Measurements from ENCODE around the gene DOCK11. TPM values are rescaled to one million over a fixed set of nuclear protein-coding genes. Genes with fewer than 3 reads are reported as not detected.

Gene DOCK11
- total and polyA plus RNA-seq, 9 donors: 16.1 to 35.5 (median 21.9) TPM

DNA sequence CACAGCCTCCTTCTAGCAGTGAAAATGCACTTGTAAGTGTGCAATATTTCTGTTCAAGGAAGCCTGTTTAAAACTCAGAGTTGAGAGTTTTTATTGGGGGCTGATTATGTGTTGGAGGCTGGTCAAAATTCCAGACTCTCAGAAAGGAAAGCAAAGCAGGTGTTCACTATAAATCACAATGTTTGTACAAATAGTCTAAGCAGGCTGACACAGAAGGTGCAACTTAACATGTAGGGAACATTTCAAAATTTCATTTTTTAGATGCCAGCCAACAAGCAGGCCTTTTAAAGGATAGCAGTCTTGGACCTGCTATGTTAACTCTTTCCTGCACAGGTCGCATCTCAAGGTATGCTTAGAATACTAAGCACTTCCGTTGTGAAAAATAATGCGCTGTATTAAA lies 119.5 kb downstream of the DOCK11 start:
- H3K9me3 ChIP-seq (replicated peaks; ENCODE audit: control insufficient read depth, low read depth, low read length): no peaks in the 10 kb centered on the region

DNA sequence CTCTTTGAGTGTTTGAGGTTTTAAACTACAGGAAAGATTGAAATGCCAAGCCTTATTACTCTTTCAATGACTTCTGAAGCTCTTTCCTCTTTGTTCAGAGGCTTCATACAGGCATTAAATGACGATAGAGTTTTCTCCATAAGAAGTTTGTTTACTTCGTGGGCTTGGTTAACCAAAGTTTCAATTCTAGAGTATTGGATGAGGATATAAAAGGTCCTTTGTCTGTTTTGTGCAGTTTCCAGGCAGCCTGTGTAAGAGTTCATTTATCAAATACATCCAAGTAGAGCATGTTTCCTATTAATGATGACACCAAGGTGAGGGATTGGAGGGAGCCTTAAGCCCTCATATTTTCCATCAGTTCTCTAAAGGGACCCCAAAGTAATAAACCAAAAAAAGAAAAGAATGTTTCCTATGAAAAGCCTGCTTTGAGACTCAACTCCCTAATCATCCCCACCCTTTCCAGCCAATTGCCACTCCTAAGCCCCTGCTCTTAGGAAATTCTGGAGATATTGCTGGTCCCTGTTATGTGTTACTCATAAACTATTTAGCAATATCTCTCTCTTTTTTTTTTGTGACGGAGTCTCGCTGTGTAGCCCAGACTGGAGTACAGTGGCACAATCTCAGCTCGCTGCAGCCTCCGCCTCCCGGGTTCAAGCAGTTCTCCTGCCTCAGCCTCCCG lies 125.6 kb downstream of the DOCK11 start:
- WGBS (ENCODE audit: insufficient coverage): 84% methylated on average over 5 of the region's 8 CpGs
- Histone ChIP-seq H3K4me1 (ENCODE audit: control insufficient read depth, insufficient read depth, low read length) (no peaks in the 10 kb centered on the region), H3K36me3 (ENCODE audit: control insufficient read depth, insufficient read depth, low read length) (no peaks in the 10 kb centered on the region), H3K27ac (ENCODE audit: low read length) (peak overlapping the region; percentile 2), H3K27me3 (ENCODE audit: control insufficient read depth, insufficient read depth, low read length) (peaks cover 5% of the 10 kb centered on the region), H3K4me3 (ENCODE audit: low read length) (no peak overlapping the region), H3K9me3 (replicated peaks; ENCODE audit: control insufficient read depth, low read depth, low read length) (no peaks in the 10 kb centered on the region)
- peak; percentile 57 for DNase-seq

More for the DNA sequence above, 119.5 kb downstream of the DOCK11 start:
- Histone ChIP-seq H3K4me1 (ENCODE audit: control insufficient read depth, insufficient read depth, low read length) (peaks cover 2% of the 10 kb centered on the region), H3K27me3 (ENCODE audit: control insufficient read depth, insufficient read depth, low read length) (no peaks in the 10 kb centered on the region), H3K4me3 (ENCODE audit: low read length) (no peak overlapping the region), H3K27ac (ENCODE audit: low read length) (no peak overlapping the region), H3K36me3 (ENCODE audit: control insufficient read depth, insufficient read depth, low read length) (peaks cover 2% of the 10 kb centered on the region)
- 60% methylated on average over 1 of the region's 3 CpGs for WGBS (ENCODE audit: insufficient coverage)
- DNase-seq: no peak

DNA sequence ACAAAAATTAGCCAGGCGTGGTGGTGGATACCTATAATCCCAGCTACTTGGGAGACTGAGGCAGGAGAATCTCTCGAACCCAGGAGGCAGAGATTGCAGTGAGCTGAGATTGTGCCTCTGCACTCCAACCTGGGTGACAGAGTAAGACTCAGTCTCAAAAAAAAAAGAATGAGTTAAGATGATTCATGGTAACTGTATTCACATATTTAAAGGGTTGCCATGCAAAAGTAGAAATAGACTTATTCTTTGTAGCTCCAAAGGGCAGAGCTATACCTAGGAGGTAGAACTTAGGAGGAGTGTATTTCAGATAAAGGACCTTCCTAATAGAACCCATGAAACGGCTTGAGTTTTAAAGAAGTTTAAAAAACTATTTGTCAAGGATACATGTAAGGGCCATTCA lies 127.4 kb downstream of the DOCK11 start:
- Histone ChIP-seq H3K36me3 (ENCODE audit: control insufficient read depth, insufficient read depth, low read length) (peaks cover 4% of the 10 kb centered on the region), H3K27me3 (ENCODE audit: control insufficient read depth, insufficient read depth, low read length) (peaks cover 5% of the 10 kb centered on the region), H3K4me1 (ENCODE audit: control insufficient read depth, insufficient read depth, low read length) (no peaks in the 10 kb centered on the region), H3K27ac (ENCODE audit: low read length) (no peak overlapping the region), H3K4me3 (ENCODE audit: low read length) (no peak overlapping the region), H3K9me3 (replicated peaks; ENCODE audit: control insufficient read depth, low read depth, low read length) (no peaks in the 10 kb centered on the region)
- 75% methylated on average over 1 of the region's 3 CpGs for WGBS (ENCODE audit: insufficient coverage)
- DNase-seq: no peak

DNA sequence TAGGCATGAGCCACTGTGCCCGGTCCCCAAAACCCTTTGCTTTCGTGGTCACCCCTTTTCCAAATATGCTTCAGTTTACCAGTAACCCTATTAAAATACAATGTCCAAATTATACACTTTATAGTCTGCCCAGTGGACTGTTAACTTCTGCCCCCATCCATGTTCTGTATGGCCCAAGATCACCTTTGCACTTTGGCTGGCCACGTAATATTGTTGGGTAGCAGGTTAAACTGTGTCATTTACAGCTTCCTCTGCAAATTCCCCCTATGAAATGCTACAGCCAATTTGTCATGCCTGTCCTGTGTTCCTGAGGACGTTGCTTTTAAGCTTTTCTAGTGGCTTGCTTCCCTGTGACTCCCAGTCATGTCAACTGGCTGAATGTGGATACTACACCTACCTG lies 130.7 kb downstream of the DOCK11 start:
- Histone ChIP-seq H3K4me1 (ENCODE audit: control insufficient read depth, insufficient read depth, low read length) (no peaks in the 10 kb centered on the region), H3K27me3 (ENCODE audit: control insufficient read depth, insufficient read depth, low read length) (peaks cover 6% of the 10 kb centered on the region), H3K36me3 (ENCODE audit: control insufficient read depth, insufficient read depth, low read length) (peaks cover 4% of the 10 kb centered on the region), H3K4me3 (ENCODE audit: low read length) (no peak overlapping the region), H3K9me3 (replicated peaks; ENCODE audit: control insufficient read depth, low read depth, low read length) (no peaks in the 10 kb centered on the region), H3K27ac (ENCODE audit: low read length) (no peak overlapping the region)
- 69% methylated on average over 3 of the region's 4 CpGs for WGBS (ENCODE audit: insufficient coverage)
- DNase-seq: no peak

DNA sequence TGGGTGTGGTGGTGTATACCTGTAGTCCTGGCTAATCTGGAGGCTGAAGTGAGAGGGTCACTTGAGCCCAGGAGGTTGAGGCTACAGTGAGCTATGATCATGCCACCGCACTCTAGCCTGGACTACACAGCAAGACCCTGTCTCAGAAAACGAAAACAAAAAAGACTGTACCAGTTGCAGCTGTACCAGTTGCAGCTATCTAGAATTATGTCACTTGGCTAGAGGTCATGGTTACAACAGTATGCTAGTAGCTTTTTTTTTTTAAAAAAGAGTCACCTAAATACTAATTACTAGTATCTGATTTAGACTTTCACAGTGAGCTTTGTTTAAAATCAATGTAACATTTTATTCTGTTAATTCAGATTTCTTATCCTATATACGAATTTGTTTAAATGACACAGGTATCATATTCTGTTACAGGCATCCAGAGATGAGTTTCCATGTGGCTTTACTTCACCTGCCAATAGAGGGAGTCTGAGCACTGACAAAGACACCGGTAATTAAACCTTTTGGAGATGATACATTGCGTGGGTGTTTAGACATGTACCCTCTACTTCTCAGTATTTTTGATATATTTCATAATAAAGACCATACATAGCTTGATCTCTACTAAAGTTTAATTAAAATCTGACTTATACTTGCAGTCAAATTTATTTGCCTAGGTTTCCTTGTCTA lies 131.6 kb downstream of the DOCK11 start:
- Histone ChIP-seq H3K27me3 (ENCODE audit: control insufficient read depth, insufficient read depth, low read length) (peaks cover 3% of the 10 kb centered on the region), H3K36me3 (ENCODE audit: control insufficient read depth, insufficient read depth, low read length) (peaks cover 4% of the 10 kb centered on the region), H3K27ac (ENCODE audit: low read length) (no peak overlapping the region), H3K9me3 (replicated peaks; ENCODE audit: control insufficient read depth, low read depth, low read length) (no peaks in the 10 kb centered on the region), H3K4me1 (ENCODE audit: control insufficient read depth, insufficient read depth, low read length) (no peaks in the 10 kb centered on the region), H3K4me3 (ENCODE audit: low read length) (no peak overlapping the region)
- WGBS (ENCODE audit: insufficient coverage): no CpG with 5 or more reads among the region's 5 CpGs
- DNase-seq: no peak

DNA sequence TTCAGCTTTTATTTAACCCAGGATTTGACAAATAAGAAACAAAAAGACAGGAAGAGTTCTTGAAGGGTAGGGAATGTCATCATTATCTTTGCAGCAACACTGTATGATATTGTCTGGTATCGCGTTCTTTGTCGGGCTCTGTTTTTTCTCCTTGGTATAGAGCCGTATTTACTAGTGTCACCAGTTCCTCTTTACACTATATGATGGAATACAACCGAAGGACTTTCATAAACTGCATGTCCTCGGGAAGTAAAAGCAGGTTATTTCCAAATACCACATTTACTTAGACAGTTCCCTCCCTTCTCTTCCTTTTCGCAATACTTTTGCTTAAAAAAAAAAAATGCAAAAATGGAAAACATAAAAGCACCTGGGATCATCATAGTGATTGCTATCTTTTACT lies 135.2 kb downstream of the DOCK11 start:
- no peak for DNase-seq
- Histone ChIP-seq H3K36me3 (ENCODE audit: control insufficient read depth, insufficient read depth, low read length) (peaks cover 9% of the 10 kb centered on the region), H3K27ac (ENCODE audit: low read length) (no peak overlapping the region), H3K4me3 (ENCODE audit: low read length) (no peak overlapping the region), H3K27me3 (ENCODE audit: control insufficient read depth, insufficient read depth, low read length) (peaks cover 2% of the 10 kb centered on the region), H3K4me1 (ENCODE audit: control insufficient read depth, insufficient read depth, low read length) (no peaks in the 10 kb centered on the region), H3K9me3 (replicated peaks; ENCODE audit: control insufficient read depth, low read depth, low read length) (no peaks in the 10 kb centered on the region)
- no CpG with 5 or more reads among the region's 7 CpGs for WGBS (ENCODE audit: insufficient coverage)

DNA sequence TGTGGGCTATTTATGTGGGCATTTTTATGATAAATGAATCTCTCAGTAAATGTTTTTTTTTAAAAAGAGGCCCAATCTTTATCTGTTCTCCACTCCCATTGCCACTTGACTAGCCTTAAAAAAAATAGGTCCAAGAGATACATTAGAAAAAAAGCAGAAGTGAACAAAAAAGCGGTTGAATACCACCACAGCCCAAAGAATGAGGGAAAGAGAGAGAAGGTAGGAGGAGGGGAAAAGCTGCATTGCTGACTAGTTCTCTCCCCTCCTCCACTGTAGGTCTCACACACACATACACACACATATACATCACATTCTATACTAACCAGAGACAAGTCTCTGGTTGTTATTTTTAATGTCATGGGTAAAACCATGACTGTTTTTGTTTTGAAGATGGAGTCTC lies 136.0 kb downstream of the DOCK11 start:
- no CpG with 5 or more reads among the region's 1 CpG for WGBS (ENCODE audit: insufficient coverage)
- no peak for DNase-seq
- Histone ChIP-seq H3K9me3 (replicated peaks; ENCODE audit: control insufficient read depth, low read depth, low read length) (no peaks in the 10 kb centered on the region), H3K36me3 (ENCODE audit: control insufficient read depth, insufficient read depth, low read length) (peaks cover 9% of the 10 kb centered on the region), H3K4me1 (ENCODE audit: control insufficient read depth, insufficient read depth, low read length) (no peaks in the 10 kb centered on the region), H3K27me3 (ENCODE audit: control insufficient read depth, insufficient read depth, low read length) (peaks cover 2% of the 10 kb centered on the region), H3K27ac (ENCODE audit: low read length) (no peak overlapping the region), H3K4me3 (ENCODE audit: low read length) (no peak overlapping the region)

DNA sequence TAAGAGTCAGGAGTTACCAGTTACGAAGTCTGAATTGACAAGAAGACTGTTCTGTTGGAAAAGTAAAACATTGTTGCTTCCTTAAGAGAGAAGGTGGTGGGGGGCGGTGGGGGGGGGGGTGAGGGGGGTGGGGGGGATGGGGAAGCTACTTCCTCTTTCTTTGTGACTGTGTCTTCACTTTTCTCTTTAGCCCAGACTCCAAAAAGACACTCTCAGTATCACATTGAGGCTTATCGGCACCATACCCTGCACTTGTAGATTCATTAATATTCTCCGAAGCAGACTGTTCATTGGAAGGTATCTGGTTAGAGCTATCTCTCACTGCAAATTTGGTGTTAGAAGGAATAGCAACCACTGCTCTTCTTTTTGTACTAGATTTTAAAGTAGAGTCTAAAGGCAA lies 137.2 kb downstream of the DOCK11 start:
- Histone ChIP-seq H3K27me3 (ENCODE audit: control insufficient read depth, insufficient read depth, low read length) (peaks cover 2% of the 10 kb centered on the region), H3K9me3 (replicated peaks; ENCODE audit: control insufficient read depth, low read depth, low read length) (no peaks in the 10 kb centered on the region), H3K27ac (ENCODE audit: low read length) (no peak overlapping the region), H3K4me1 (ENCODE audit: control insufficient read depth, insufficient read depth, low read length) (no peaks in the 10 kb centered on the region), H3K4me3 (ENCODE audit: low read length) (no peak overlapping the region), H3K36me3 (ENCODE audit: control insufficient read depth, insufficient read depth, low read length) (peaks cover 5% of the 10 kb centered on the region)
- DNase-seq: no peak
- no CpG with 5 or more reads among the region's 4 CpGs for WGBS (ENCODE audit: insufficient coverage)

DNA sequence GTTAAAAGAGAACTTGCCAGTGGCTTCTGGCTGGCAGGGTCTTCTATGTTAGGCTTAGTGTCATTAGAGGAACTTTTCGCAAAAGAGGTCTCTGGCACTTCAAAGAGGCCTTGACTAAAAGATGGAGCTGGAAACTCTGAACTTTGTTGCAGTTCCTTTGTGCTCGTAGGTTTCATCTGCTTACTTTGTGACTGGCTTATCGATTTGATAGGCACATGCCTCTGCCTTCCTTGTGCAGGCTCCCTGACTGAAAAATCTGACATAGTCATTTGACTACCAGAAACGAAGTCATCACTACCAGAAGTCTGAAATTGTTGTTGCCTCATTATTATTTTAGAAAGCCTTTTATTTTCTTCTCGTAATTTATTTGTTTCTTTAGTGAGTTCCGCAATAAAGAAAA lies 137.9 kb downstream of the DOCK11 start:
- no peak for DNase-seq
- H3K4me1 ChIP-seq (ENCODE audit: control insufficient read depth, insufficient read depth, low read length): no peaks in the 10 kb centered on the region
- 75% methylated on average over 3 of the region's 6 CpGs for WGBS (ENCODE audit: insufficient coverage)
- no peaks in the 10 kb centered on the region for H3K9me3 ChIP-seq (replicated peaks; ENCODE audit: control insufficient read depth, low read depth, low read length)
- H3K27me3 ChIP-seq (ENCODE audit: control insufficient read depth, insufficient read depth, low read length): peaks cover 2% of the 10 kb centered on the region
- H3K27ac ChIP-seq (ENCODE audit: low read length): no peak overlapping the region
- no peak overlapping the region for H3K4me3 ChIP-seq (ENCODE audit: low read length)
- H3K36me3 ChIP-seq (ENCODE audit: control insufficient read depth, insufficient read depth, low read length): peaks cover 5% of the 10 kb centered on the region

DNA sequence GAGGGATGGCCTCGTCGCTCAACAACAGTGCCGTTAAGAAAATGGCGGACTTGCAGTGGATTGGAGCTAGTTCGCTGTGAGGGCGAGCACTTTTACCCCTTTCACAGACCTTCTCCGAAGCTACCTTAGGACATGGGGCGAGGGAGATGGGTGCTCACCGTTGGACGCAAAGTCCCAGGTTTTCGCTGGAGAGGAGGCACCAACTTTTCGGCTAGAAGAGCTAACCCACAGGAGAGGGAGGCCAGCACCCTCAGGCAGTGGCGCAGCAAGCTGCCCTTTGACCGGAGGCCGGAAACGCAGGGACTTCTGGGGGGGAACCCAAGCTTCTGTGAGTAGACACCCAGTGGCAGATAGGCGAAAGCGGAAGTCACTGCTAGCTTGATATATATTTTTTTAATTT lies 138.7 kb downstream of the DOCK11 start:
- no peaks in the 10 kb centered on the region for H3K9me3 ChIP-seq (replicated peaks; ENCODE audit: control insufficient read depth, low read depth, low read length)
- H3K4me1 ChIP-seq (ENCODE audit: control insufficient read depth, insufficient read depth, low read length): no peaks in the 10 kb centered on the region
- 92% methylated on average over 12 of the region's 18 CpGs for WGBS (ENCODE audit: insufficient coverage)
- DNase-seq: no peak
- peaks cover 5% of the 10 kb centered on the region for H3K36me3 ChIP-seq (ENCODE audit: control insufficient read depth, insufficient read depth, low read length)
- H3K27ac ChIP-seq (ENCODE audit: low read length): no peak overlapping the region
- no peak overlapping the region for H3K4me3 ChIP-seq (ENCODE audit: low read length)
- peaks cover 2% of the 10 kb centered on the region for H3K27me3 ChIP-seq (ENCODE audit: control insufficient read depth, insufficient read depth, low read length)
